AG04450 (cell line): ENCODE results near the gene EIF2A. TPM values are rescaled to one million over a fixed set of nuclear protein-coding genes. Genes with fewer than 3 reads are reported as not detected.

ENCODE experiments used
- CTCF ChIA-PET: fragments of 300-600, 350-600 bp; formaldehyde crosslinking; extraction: SDS; loops from one replicate; lab custom pipeline; 2022; ENCODE audit warnings: antibody characterized with exemption, inconsistent platforms; lab: Charles Lee
- POLR2A ChIA-PET: fragments of 350-600 bp; formaldehyde crosslinking; extraction: SDS; loops from one replicate; lab custom pipeline; 2021; ENCODE audit warnings: antibody characterized with exemption, inconsistent platforms; lab: Yijun Ruan, JAX
- DNase-seq: peaks from one replicate; pipeline ENCODE4 v3.0.0-alpha.2; 2011; ENCODE audit warnings: low read depth, low spot score
- H3K27ac ChIP-seq: one replicate; pipeline ENCODE4 v1.5.1; 2012; ENCODE audit warnings: low read depth, low read length, control low read depth
- H3K27me3 ChIP-seq: one replicate; pipeline ENCODE4 v1.6.0; 2012; ENCODE audit warnings: low read length; ENCODE audit not compliant: control insufficient read depth, insufficient read depth
- H3K4me3 ChIP-seq: 2 replicates; pipeline ENCODE4 v1.5.1; 2011; ENCODE audit warnings: mild to moderate bottlenecking, low read depth, low read length, control low read depth
- H3K9me3 ChIP-seq: 2 replicates; pipeline ENCODE4 v1.5.1; 2012; ENCODE audit warnings: low read length; ENCODE audit not compliant: control insufficient read depth, insufficient read depth
- polyA plus RNA-seq: library from polyadenylated mRNA; depleted of rRNA; stranded (reverse); fragments of >200 nt; gene quantifications from 2 replicates; pipeline ENCODE4 v1.2.3, GENCODE V29; 2011
- TF ChIP-seq, protein P1 (sequence below): IDR thresholded peaks from 2 replicates; pipeline ENCODE4 v1.5.1; 2011; ENCODE audit warnings: low read depth, low read length, control low read depth, inconsistent platforms

EIF2A gene
- polyA plus RNA-seq, 1 experiment, result 113 TPM

DNA sequence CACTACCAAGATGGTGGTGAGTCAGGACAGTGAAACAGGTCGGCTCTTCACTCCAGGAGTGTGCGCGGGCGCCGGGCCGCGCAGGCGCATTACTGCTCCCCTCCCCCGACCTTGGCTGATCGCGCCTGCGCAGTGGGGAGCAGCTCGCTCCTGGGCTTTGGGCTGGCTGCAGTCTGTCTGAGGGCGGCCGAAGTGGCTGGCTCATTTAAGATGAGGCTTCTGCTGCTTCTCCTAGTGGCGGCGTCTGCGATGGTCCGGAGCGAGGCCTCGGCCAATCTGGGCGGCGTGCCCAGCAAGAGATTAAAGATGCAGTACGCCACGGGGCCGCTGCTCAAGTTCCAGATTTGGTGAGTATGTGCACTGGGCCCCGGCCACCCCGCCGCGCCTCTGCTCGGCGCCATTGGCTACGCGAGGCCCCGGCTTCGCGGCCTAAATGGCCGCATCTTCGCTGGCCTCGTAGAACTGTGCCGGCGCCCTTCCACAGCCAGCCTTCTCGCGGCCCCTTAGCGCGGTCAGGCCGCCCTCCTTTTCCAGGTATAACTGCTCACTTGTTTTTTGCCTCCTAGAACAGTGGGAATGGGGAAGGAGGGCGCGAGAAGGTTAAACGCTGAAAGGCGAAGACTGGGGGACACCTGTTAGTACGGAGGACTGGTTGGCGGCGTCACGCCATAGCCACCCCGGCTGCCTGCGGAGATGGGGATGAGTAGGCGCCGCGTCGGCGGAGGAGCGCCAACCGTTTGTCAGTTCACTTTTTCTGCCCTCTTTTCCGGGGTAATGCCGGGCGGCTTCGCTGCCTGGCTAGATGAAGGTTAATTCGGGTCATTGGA lies 56.8 kb downstream of the EIF2A start, which contains the start of gene SELENOT:
TSS of gene SELENOT (plus strand) at position 169 of the 827 bp plus-strand sequence. CDS start at position 211, 42 bp downstream.
- Histone ChIP-seq H3K4me3 (peak within 1 kb of the TSS; percentile 91), H3K27ac (peak within 1 kb of the TSS; percentile 97), H3K9me3 (peaks cover 4% of the 10 kb centered on the region; the same call in 1 of the 2 replicates), H3K27me3 (no peaks in the 10 kb centered on the region)
- TF ChIP-seq, protein P1, sequence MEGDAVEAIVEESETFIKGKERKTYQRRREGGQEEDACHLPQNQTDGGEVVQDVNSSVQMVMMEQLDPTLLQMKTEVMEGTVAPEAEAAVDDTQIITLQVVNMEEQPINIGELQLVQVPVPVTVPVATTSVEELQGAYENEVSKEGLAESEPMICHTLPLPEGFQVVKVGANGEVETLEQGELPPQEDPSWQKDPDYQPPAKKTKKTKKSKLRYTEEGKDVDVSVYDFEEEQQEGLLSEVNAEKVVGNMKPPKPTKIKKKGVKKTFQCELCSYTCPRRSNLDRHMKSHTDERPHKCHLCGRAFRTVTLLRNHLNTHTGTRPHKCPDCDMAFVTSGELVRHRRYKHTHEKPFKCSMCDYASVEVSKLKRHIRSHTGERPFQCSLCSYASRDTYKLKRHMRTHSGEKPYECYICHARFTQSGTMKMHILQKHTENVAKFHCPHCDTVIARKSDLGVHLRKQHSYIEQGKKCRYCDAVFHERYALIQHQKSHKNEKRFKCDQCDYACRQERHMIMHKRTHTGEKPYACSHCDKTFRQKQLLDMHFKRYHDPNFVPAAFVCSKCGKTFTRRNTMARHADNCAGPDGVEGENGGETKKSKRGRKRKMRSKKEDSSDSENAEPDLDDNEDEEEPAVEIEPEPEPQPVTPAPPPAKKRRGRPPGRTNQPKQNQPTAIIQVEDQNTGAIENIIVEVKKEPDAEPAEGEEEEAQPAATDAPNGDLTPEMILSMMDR, result peak; percentile 39
- POLR2A ChIA-PET, result interaction anchor here (0.7 to 1.2 kb wide), 8 partner anchors 11 to 160 kb away, joined by 3 to 7 read pairs (median 5); partner anchors contain the start of gene ERICH6
- CTCF ChIA-PET, result interaction anchor here (0.8 to 1.2 kb wide), 3 partner anchors 9 to 160 kb away, joined by 4 read pairs; partner anchors contain the start of gene SIAH2
- peak; percentile 92 for DNase-seq

DNA sequence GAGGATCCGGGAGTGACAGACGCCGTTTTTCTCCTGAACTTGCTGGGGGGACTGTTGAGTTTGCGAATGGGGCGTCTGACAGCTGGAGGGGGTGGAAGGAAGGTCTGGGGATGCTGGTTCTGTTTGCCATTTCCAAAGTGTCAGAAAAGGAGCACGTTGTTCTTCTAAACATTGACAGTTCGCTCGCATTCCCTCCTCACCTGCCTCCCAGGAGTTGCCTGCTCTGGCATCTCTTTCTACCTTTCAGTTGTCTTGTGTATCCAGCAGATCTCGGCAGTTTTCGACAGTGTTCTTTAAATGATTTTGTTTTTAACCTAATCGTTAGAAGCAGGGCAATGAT lies 57.4 kb downstream of the EIF2A start:
- POLR2A ChIA-PET, result no interaction called here
- Histone ChIP-seq H3K27ac (peak overlapping the region; percentile 97), H3K4me3 (peak overlapping the region; percentile 91), H3K27me3 (no peaks in the 10 kb centered on the region), H3K9me3 (peaks cover 4% of the 10 kb centered on the region; the same call in 1 of the 2 replicates)
- CTCF ChIA-PET, result no interaction called here
- DNase-seq, result no peak
- TF ChIP-seq, protein P1, result no peak

DNA sequence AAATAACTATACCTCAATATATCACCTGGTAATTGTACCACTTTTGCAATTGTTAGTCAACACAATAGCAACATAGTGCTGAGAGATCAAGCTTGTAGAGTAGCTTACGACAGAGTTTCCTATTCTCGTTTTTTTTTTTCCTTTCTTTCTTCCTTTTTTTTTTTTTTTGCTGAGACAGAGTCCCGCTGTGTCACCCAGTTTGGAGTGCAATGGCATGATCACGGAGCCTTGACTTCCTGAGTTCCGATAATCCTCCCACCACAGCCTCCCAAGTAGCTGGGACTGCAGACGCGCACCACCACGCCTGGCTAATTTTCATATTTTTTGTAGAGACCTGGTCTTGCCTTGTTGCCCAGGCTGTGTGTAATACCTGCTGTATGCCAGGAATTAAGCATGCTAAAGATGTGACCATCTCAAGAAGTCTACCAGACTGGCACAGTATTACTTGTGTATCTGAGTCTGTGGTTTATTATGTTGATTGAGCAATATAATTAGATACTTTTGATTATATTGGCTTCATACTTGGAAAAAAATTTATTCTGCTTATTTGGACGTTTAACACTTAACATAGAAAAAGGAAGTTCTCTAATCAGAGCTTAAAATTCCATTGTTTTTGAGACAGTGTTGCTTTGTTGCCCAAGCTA lies 59.5 kb downstream of the EIF2A start:
- CTCF ChIA-PET, result no interaction called here
- Histone ChIP-seq H3K9me3 (peaks cover 4% of the 10 kb centered on the region; the same call in 1 of the 2 replicates), H3K27me3 (no peaks in the 10 kb centered on the region), H3K27ac (no peak overlapping the region), H3K4me3 (no peak overlapping the region)
- TF ChIP-seq, protein P1, result no peak
- no peak for DNase-seq
- POLR2A ChIA-PET, result interaction anchor here (0.7 kb wide), 1 partner anchor 97 kb away, joined by 5 read pairs; the partner anchor contains the start of gene ERICH6

DNA sequence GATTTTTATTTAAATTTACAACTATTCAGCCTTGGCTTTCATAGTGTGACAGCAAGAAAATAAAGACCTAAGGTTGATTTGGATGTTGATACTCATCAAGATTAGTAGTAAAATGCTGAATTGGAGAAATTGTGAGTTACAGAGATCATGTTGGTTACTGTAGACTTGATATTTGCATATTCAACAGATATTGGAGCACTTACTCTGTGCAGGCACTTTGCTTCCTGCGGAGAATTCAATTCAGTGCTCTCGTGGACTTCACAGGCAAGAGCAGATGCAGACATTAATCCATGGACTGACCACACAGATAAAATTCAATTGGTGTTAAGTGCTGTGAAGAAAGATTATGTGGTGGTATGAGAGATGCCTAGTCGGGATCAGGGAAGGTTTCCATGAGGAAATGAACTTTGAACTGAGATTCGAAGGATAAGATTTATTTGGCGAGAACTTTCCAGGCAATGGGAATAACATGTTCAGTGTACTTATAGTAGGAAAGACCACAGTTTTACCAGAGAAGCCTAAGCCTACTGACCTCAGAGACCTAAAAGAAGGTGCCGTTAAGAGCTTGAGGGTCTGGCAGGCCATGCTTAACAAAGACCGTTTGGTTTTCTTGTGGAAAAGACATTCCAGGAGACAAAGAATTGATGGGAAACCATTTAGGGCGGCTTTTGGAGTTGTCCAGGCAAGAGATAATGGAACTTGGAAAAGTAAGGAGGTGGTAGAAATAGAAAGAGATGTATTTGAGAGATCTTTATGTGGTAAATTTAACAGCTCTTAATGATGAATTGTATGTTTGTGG lies 60.9 kb downstream of the EIF2A start:
- Histone ChIP-seq H3K27me3 (no peaks in the 10 kb centered on the region), H3K27ac (no peak overlapping the region), H3K4me3 (no peak overlapping the region), H3K9me3 (peaks cover 8% of the 10 kb centered on the region; the same call in 1 of the 2 replicates)
- POLR2A ChIA-PET, result no interaction called here
- TF ChIP-seq, protein P1, result no peak
- DNase-seq, result no peak
- CTCF ChIA-PET, result no interaction called here
